ENCODE measurements around the gene DESI1. TPM values are rescaled to one million over a fixed set of nuclear protein-coding genes. Genes with fewer than 3 reads are reported as not detected.

DESI1 gene
- total and polyA plus RNA-seq, 4 experiments from 2014 or later = 9.5 to 28.7 (median 19.9) TPM

GRCh38 chr22:41650821-41651220 is 30.0 kb upstream of the DESI1 start:
- Histone ChIP-seq H3K36me3 (ENCODE audit: insufficient read depth, low read length) (peaks cover 70% of the 10 kb centered on the region), H3K27ac (ENCODE audit: low read depth, low read length) (no peak overlapping the region), H3K9me3 (ENCODE audit: control insufficient read depth in 1 of 2, low read length in 2 of 2) (no peaks in the 10 kb centered on the region), H3K4me3 (ENCODE audit: low read length in 2 of 2) (no peak overlapping the region), H3K4me1 (ENCODE audit: insufficient read depth, low read length) (no peaks in the 10 kb centered on the region), H3K27me3 (ENCODE audit: insufficient read depth, low read length) (no peaks in the 10 kb centered on the region)
- CTCF ChIA-PET (ENCODE audit: partially characterized antibody) = interaction anchor here (8.8 kb wide), 1 partner anchor 15 kb away, joined by 54 read pairs; no protein-coding TSS in a partner anchor
- H3K9me3 Mint-ChIP-seq = no peaks in the 10 kb centered on the region
- no peak overlapping the region for H3K4me3 Mint-ChIP-seq
- DNase-seq = no peak
- peak overlapping the region in 2 of 7 donors; percentile 48 to 54 for H3K27ac Mint-ChIP-seq
- peaks cover 0 to 11% (median 4%) of the 10 kb centered on the region in 4 donors for H3K4me1 Mint-ChIP-seq
- POLR2A ChIA-PET (ENCODE audit: partially characterized antibody) = interaction anchor here (1.1 to 1.3 kb wide), 3 partner anchors 8 to 150 kb away, joined by 3 read pairs; partner anchors contain the start of genes CCDC134, DESI1 and XRCC6
- H3K36me3 Mint-ChIP-seq = peaks cover 25 to 66% of the 10 kb centered on the region in 2 donors
- H3K27me3 Mint-ChIP-seq = no peaks in the 10 kb centered on the region
- intact Hi-C loops (cut with micrococcal nuclease) = no loop called here

GRCh38 chr22:41650229-41650628 is 29.4 kb upstream of the DESI1 start:
- no peaks in the 10 kb centered on the region for H3K27me3 ChIP-seq (ENCODE audit: insufficient read depth, low read length)
- no peaks in the 10 kb centered on the region for H3K9me3 ChIP-seq (ENCODE audit: control insufficient read depth in 1 of 2, low read length in 2 of 2)
- H3K4me1 ChIP-seq (ENCODE audit: insufficient read depth, low read length) = no peaks in the 10 kb centered on the region
- H3K36me3 Mint-ChIP-seq = peaks cover 25 to 64% of the 10 kb centered on the region in 2 donors
- no peaks in the 10 kb centered on the region for H3K27me3 Mint-ChIP-seq
- peaks cover 0 to 11% (median 4%) of the 10 kb centered on the region in 4 donors for H3K4me1 Mint-ChIP-seq
- no peaks in the 10 kb centered on the region for H3K9me3 Mint-ChIP-seq
- CTCF ChIA-PET (ENCODE audit: partially characterized antibody) = interaction anchor here (1.2 to 8.8 kb wide), 2 partner anchors 16 to 17 kb away, joined by 4 to 54 read pairs; no protein-coding TSS in a partner anchor
- POLR2A ChIA-PET (ENCODE audit: partially characterized antibody) = interaction anchor here (1.2 to 1.3 kb wide), 2 partner anchors 9 to 150 kb away, joined by 3 read pairs; partner anchors contain the start of gene CCDC134
- H3K27ac Mint-ChIP-seq = peak overlapping the region in 2 of 7 donors; percentile 48 to 54
- H3K4me3 ChIP-seq (ENCODE audit: low read length in 2 of 2) = no peak overlapping the region
- no peak overlapping the region for H3K4me3 Mint-ChIP-seq
- H3K27ac ChIP-seq (ENCODE audit: low read depth, low read length) = no peak overlapping the region
- peaks cover 75% of the 10 kb centered on the region for H3K36me3 ChIP-seq (ENCODE audit: insufficient read depth, low read length)
- DNase-seq = no peak
- intact Hi-C loops (cut with micrococcal nuclease) = no loop called here

GRCh38 chr22:41648432-41648831 is 27.6 kb upstream of the DESI1 start:
- Mint-ChIP-seq H3K4me3 (no peak overlapping the region), H3K9me3 (no peaks in the 10 kb centered on the region), H3K27me3 (no peaks in the 10 kb centered on the region), H3K27ac (no peak overlapping the region), H3K4me1 (peaks cover 0 to 11% (median 4%) of the 10 kb centered on the region in 4 donors), H3K36me3 (peaks cover 18 to 53% of the 10 kb centered on the region in 2 donors)
- POLR2A ChIA-PET (ENCODE audit: partially characterized antibody) = no interaction called here
- H3K4me1 ChIP-seq (ENCODE audit: insufficient read depth, low read length) = no peaks in the 10 kb centered on the region
- H3K9me3 ChIP-seq (ENCODE audit: control insufficient read depth in 1 of 2, low read length in 2 of 2) = no peaks in the 10 kb centered on the region
- H3K27me3 ChIP-seq (ENCODE audit: insufficient read depth, low read length) = no peaks in the 10 kb centered on the region
- no peak overlapping the region for H3K27ac ChIP-seq (ENCODE audit: low read depth, low read length)
- peaks cover 64% of the 10 kb centered on the region for H3K36me3 ChIP-seq (ENCODE audit: insufficient read depth, low read length)
- H3K4me3 ChIP-seq (ENCODE audit: low read length in 2 of 2) = no peak overlapping the region
- intact Hi-C loops (cut with micrococcal nuclease) = no loop called here
- CTCF ChIA-PET (ENCODE audit: partially characterized antibody) = no interaction called here
- no peak for DNase-seq

GRCh38 chr22:41647771-41648170 is 26.9 kb upstream of the DESI1 start:
- Mint-ChIP-seq H3K27me3 (no peaks in the 10 kb centered on the region), H3K27ac (no peak overlapping the region), H3K4me1 (peaks cover 0 to 11% (median 4%) of the 10 kb centered on the region in 4 donors), H3K4me3 (no peak overlapping the region), H3K36me3 (peaks cover 20 to 52% of the 10 kb centered on the region in 2 donors), H3K9me3 (no peaks in the 10 kb centered on the region)
- no peaks in the 10 kb centered on the region for H3K4me1 ChIP-seq (ENCODE audit: insufficient read depth, low read length)
- ChIA-PET POLR2A (ENCODE audit: partially characterized antibody) (no interaction called here), CTCF (ENCODE audit: partially characterized antibody) (no interaction called here)
- intact Hi-C loops (cut with micrococcal nuclease) = no loop called here
- no peak for DNase-seq
- H3K27me3 ChIP-seq (ENCODE audit: insufficient read depth, low read length) = no peaks in the 10 kb centered on the region
- H3K4me3 ChIP-seq (ENCODE audit: low read length in 2 of 2) = no peak overlapping the region
- no peak overlapping the region for H3K27ac ChIP-seq (ENCODE audit: low read depth, low read length)
- H3K36me3 ChIP-seq (ENCODE audit: insufficient read depth, low read length) = peaks cover 59% of the 10 kb centered on the region
- H3K9me3 ChIP-seq (ENCODE audit: control insufficient read depth in 1 of 2, low read length in 2 of 2) = no peaks in the 10 kb centered on the region

GRCh38 chr22:41642331-41643110 is 21.7 kb upstream of the DESI1 start:
- Histone ChIP-seq H3K27me3 (ENCODE audit: insufficient read depth, low read length) (no peaks in the 10 kb centered on the region), H3K36me3 (ENCODE audit: insufficient read depth, low read length) (peaks cover 62% of the 10 kb centered on the region), H3K4me3 (ENCODE audit: low read length in 2 of 2) (no peak overlapping the region), H3K27ac (ENCODE audit: low read depth, low read length) (no peak overlapping the region), H3K4me1 (ENCODE audit: insufficient read depth, low read length) (no peaks in the 10 kb centered on the region), H3K9me3 (ENCODE audit: control insufficient read depth in 1 of 2, low read length in 2 of 2) (no peaks in the 10 kb centered on the region)
- POLR2A ChIA-PET (ENCODE audit: partially characterized antibody) = interaction anchor here (1.6 kb wide), 1 partner anchor 25 kb away, joined by 3 read pairs; no protein-coding TSS in a partner anchor
- Mint-ChIP-seq H3K9me3 (no peaks in the 10 kb centered on the region), H3K4me3 (no peak overlapping the region), H3K36me3 (peaks cover 26 to 61% of the 10 kb centered on the region in 2 donors), H3K27ac (peak overlapping the region in 1 of 7 donors; percentile 59), H3K27me3 (no peaks in the 10 kb centered on the region), H3K4me1 (peaks cover 1 to 7% (median 3%) of the 10 kb centered on the region in 4 donors)
- intact Hi-C loops (cut with micrococcal nuclease) = no loop called here
- CTCF ChIA-PET (ENCODE audit: partially characterized antibody) = no interaction called here
- no peak for DNase-seq

GRCh38 chr22:41641854-41642253 is 21.0 kb upstream of the DESI1 start:
- Mint-ChIP-seq H3K4me1 (peaks cover 1 to 7% (median 3%) of the 10 kb centered on the region in 4 donors), H3K9me3 (no peaks in the 10 kb centered on the region), H3K27ac (no peak overlapping the region), H3K27me3 (no peaks in the 10 kb centered on the region), H3K4me3 (no peak overlapping the region), H3K36me3 (peaks cover 29 to 66% of the 10 kb centered on the region in 2 donors)
- peaks cover 65% of the 10 kb centered on the region for H3K36me3 ChIP-seq (ENCODE audit: insufficient read depth, low read length)
- no peak for DNase-seq
- no peaks in the 10 kb centered on the region for H3K27me3 ChIP-seq (ENCODE audit: insufficient read depth, low read length)
- no peak overlapping the region for H3K27ac ChIP-seq (ENCODE audit: low read depth, low read length)
- POLR2A ChIA-PET (ENCODE audit: partially characterized antibody) = no interaction called here
- no peaks in the 10 kb centered on the region for H3K9me3 ChIP-seq (ENCODE audit: control insufficient read depth in 1 of 2, low read length in 2 of 2)
- intact Hi-C loops (cut with micrococcal nuclease) = no loop called here
- CTCF ChIA-PET (ENCODE audit: partially characterized antibody) = no interaction called here
- H3K4me3 ChIP-seq (ENCODE audit: low read length in 2 of 2) = no peak overlapping the region
- H3K4me1 ChIP-seq (ENCODE audit: insufficient read depth, low read length) = no peaks in the 10 kb centered on the region

GRCh38 chr22:41638748-41639147 is 17.9 kb upstream of the DESI1 start:
- ChIA-PET CTCF (ENCODE audit: partially characterized antibody) (interaction anchor here (0.5 kb wide), 1 partner anchor 286 kb away, joined by 5 read pairs; no protein-coding TSS in a partner anchor), POLR2A (ENCODE audit: partially characterized antibody) (interaction anchor here (0.8 to 1.5 kb wide), 2 partner anchors 10 to 18 kb away, joined by 3 read pairs; partner anchors contain the start of genes DESI1 and XRCC6)
- no peak overlapping the region for H3K4me3 ChIP-seq (ENCODE audit: low read length in 2 of 2)
- no peaks in the 10 kb centered on the region for H3K27me3 ChIP-seq (ENCODE audit: insufficient read depth, low read length)
- peak overlapping the region in 2 of 7 donors; percentile 36 to 77 for H3K27ac Mint-ChIP-seq
- no peaks in the 10 kb centered on the region for H3K9me3 ChIP-seq (ENCODE audit: control insufficient read depth in 1 of 2, low read length in 2 of 2)
- no peaks in the 10 kb centered on the region for H3K4me1 ChIP-seq (ENCODE audit: insufficient read depth, low read length)
- peaks cover 1 to 14% (median 7%) of the 10 kb centered on the region in 4 donors for H3K4me1 Mint-ChIP-seq
- DNase-seq = no peak
- H3K27ac ChIP-seq (ENCODE audit: low read depth, low read length) = no peak overlapping the region
- intact Hi-C loops (cut with micrococcal nuclease) = no loop called here
- H3K36me3 Mint-ChIP-seq = peaks cover 38 to 76% of the 10 kb centered on the region in 2 donors
- H3K9me3 Mint-ChIP-seq = no peaks in the 10 kb centered on the region
- H3K27me3 Mint-ChIP-seq = no peaks in the 10 kb centered on the region
- peak overlapping the region in 1 of 8 donors; percentile 12 for H3K4me3 Mint-ChIP-seq
- H3K36me3 ChIP-seq (ENCODE audit: insufficient read depth, low read length) = peaks cover 69% of the 10 kb centered on the region

Measured in CD4-positive, alpha-beta memory T cell (primary cell).